ENCODE data around the gene RAB6C.
A peak's percentile ranks its signal among the peaks of the same experiment; 100 is the strongest.
"Not testable (repeated sequence)": the region's sequence is repeated elsewhere in the genome, so short reads cannot be mapped to it uniquely, and the experiment has no call there.

RAB6C gene

GRCh38 chr2:129996657-129997237 lies 17.3 kb downstream of the RAB6C start:
- DNase-seq: not testable (repeated sequence)

GRCh38 chr2:129998771-129999170 lies 19.3 kb downstream of the RAB6C start:
- not testable (repeated sequence) for DNase-seq

GRCh38 chr2:130005862-130006261 lies 26.4 kb downstream of the RAB6C start:
- not testable (repeated sequence) for DNase-seq

GRCh38 chr2:130016701-130017100 lies 37.2 kb downstream of the RAB6C start:
- not testable (repeated sequence) for DNase-seq

- DNase-seq: no peak
These were observed 39.9 kb downstream of the RAB6C start for GRCh38 chr2:130019402-130019801.

- not testable (repeated sequence) for DNase-seq
These were observed 40.6 kb downstream of the RAB6C start for GRCh38 chr2:130020069-130020468.

GRCh38 chr2:130025931-130026330 lies 46.5 kb downstream of the RAB6C start:
- DNase-seq: peak; percentile 0

Data from OCI-M1 (cell line).